Keratinocyte (primary cell): ENCODE data around the gene G6PD. TPM values are rescaled to one million over a fixed set of nuclear protein-coding genes. Genes with fewer than 3 reads are reported as not detected.
A peak's percentile ranks its signal among the peaks of the same experiment; 100 is the strongest.

Experiments
- DNase-seq: peaks from one replicate; pipeline ENCODE4 v3.0.0-alpha.2; 2011; ENCODE audit warnings: low read depth, missing footprints, low spot score
- FAIRE-seq: peaks from 2 replicates; lab custom pipeline; 2011; peaks lifted over from hg19 to GRCh38; lab: Jason Lieb, UNC
- H2AFZ ChIP-seq: 2 replicates; pipeline ENCODE4 v1.6.0; 2012; ENCODE audit warnings: low read length, control low read depth, inconsistent platforms; ENCODE audit not compliant: control insufficient read depth
- H3K27ac ChIP-seq: 2 replicates; pipeline ENCODE4 v1.5.1; 2011; ENCODE audit warnings: low read length; ENCODE audit not compliant: control insufficient read depth, insufficient read depth
- H3K27me3 ChIP-seq: 3 replicates; pipeline ENCODE4 v1.6.0; 2011; ENCODE audit warnings: low read length; ENCODE audit not compliant: control insufficient read depth, insufficient read depth; ENCODE audit errors: extremely low read depth
- H3K36me3 ChIP-seq, 2 experiments: 2 replicates in 1 of 2; 3 replicates in 1 of 2; pipeline ENCODE4 v1.5.1; 2011; ENCODE audit warnings: low read length in 2 of 2, mild to moderate bottlenecking in 1 of 2; ENCODE audit not compliant: control insufficient read depth in 2 of 2, insufficient read depth in 2 of 2; ENCODE audit errors: extremely low read depth in 1 of 2
- H3K4me1 ChIP-seq: 3 replicates; pipeline ENCODE4 v1.5.1; 2011; ENCODE audit warnings: low read length; ENCODE audit not compliant: control insufficient read depth, insufficient read depth; ENCODE audit errors: extremely low read depth
- H3K4me2 ChIP-seq: 3 replicates; pipeline ENCODE4 v1.6.0; 2011; ENCODE audit warnings: low read depth, low read length; ENCODE audit not compliant: control insufficient read depth, insufficient read depth; ENCODE audit errors: extremely low read depth
- H3K4me3 ChIP-seq, 3 experiments: fragments of 200-600 bp in 1 of 3; sonication (generic) in 1 of 3; 2 replicates in 2 of 3; 3 replicates in 1 of 3; pipeline ENCODE4 v1.5.1; 2011 to 2016; ENCODE audit warnings: low read length in 3 of 3, mild to moderate bottlenecking in 3 of 3, control low read depth in 2 of 3, inconsistent platforms in 1 of 3, low read depth in 1 of 3, mixed read lengths in 1 of 3, mixed run types in 1 of 3, moderate library complexity in 1 of 3; ENCODE audit not compliant: control insufficient read depth in 2 of 3, insufficient read depth in 2 of 3; ENCODE audit errors: extremely low read depth in 1 of 3
- H3K79me2 ChIP-seq: 2 replicates; pipeline ENCODE4 v1.6.0; 2012; ENCODE audit warnings: low read length; ENCODE audit not compliant: control insufficient read depth, insufficient read depth
- H3K9ac ChIP-seq: 3 replicates; pipeline ENCODE4 v1.6.0; 2011; ENCODE audit warnings: low read length; ENCODE audit not compliant: control insufficient read depth, insufficient read depth; ENCODE audit errors: extremely low read depth
- H3K9me1 ChIP-seq: 3 replicates; pipeline ENCODE4 v1.6.0; 2011; ENCODE audit warnings: low read length; ENCODE audit not compliant: control insufficient read depth, insufficient read depth; ENCODE audit errors: extremely low read depth
- H3K9me3 ChIP-seq: 2 replicates; pipeline ENCODE4 v1.5.1; 2012; ENCODE audit warnings: low read depth, low read length; ENCODE audit not compliant: control insufficient read depth
- H4K20me1 ChIP-seq: 3 replicates; pipeline ENCODE4 v1.6.0; 2011; ENCODE audit warnings: low read length; ENCODE audit not compliant: control insufficient read depth, insufficient read depth; ENCODE audit errors: extremely low read depth
- EZH2 ChIP-seq: IDR thresholded peaks from one replicate; pipeline ENCODE4 v1.6.1; 2012; ENCODE audit warnings: inconsistent platforms, mild to moderate bottlenecking, low read length, moderate library complexity
- dilution Hi-C: fragments of 300-500 bp; cut with MboI; formaldehyde crosslinking; loops from one replicate; pipeline ENCODE4 v1.7.0; 2020; ENCODE audit warnings: low sequenced_read_pairs; ENCODE audit not compliant: extremely low pct_ligation_motif_present
- polyA plus RNA-seq, 5 experiments: library from polyadenylated mRNA; depleted of rRNA in 3 of 5; stranded (reverse) in 3 of 5; stranded (forward) in 1 of 5; unstranded in 1 of 5; fragments of >200 nt; gene quantifications; 1 replicate in 1 of 5; 2 replicates in 3 of 5; 3 replicates in 1 of 5; pipeline versions ENCODE4 v1.2.1 to v1.2.3, GENCODE V29; 2011 to 2012; ENCODE audit warnings: missing spikeins in 2 of 5, low read depth in 1 of 5, low replicate concordance in 1 of 5
- TF ChIP-seq, protein P1 (sequence below), 3 experiments: IDR thresholded peaks in 1 of 3; conservative IDR thresholded peaks in 1 of 3; optimal IDR thresholded peaks in 1 of 3; 2 replicates in 2 of 3; 3 replicates in 1 of 3; pipeline versions ENCODE3 to v1.5.1; 2011; ENCODE audit warnings: low read length in 3 of 3, mild to moderate bottlenecking in 3 of 3, moderate library complexity in 2 of 3, control low read depth in 1 of 3, inconsistent platforms in 1 of 3; ENCODE audit not compliant: insufficient read depth in 2 of 3; ENCODE audit errors: extremely low read depth in 1 of 3

G6PD gene
- polyA plus RNA-seq, 1 donor (not counting 4 experiments of a cell fraction or from before 2014, with no cell fraction given), result 41.6 TPM

DNA sequence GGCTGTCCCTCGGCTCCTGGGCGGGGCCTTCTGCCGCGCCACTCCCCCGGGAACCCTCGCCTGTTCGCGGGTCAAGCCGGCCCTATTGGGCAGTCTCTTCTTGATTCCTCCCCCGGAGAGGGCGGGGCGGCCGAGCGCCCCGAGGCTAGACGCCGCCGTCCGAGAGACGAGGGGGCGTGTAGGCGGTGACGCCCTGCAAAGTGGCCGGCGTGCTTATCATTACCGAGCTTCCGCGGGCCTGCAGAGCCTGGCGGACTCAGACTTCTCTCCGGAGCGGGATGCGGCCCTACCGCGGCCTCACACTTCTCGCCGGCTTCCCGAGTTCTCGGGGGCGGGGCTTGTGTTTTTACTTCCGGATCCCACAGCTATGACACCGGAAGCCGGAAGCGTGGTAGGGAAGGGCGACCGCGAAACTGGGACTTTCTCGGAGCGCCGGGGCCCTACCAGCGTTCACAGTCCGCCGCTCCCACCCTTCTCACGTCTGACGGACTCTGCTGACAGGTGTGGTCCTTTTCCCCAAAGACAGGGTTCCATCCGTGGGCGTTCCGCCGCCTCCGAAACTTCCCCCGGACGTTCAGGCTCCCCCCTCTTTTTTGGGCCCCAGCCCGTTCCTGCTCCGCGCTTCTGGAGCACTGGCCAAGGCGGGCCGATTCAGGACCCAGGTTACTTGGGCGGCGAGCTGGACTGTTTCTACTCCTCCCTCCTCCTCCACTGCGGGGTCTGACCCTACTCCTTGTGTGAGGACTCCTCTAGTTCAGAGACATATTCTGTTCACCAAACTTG, 790 bp upstream of the G6PD start, which contains the start of gene IKBKG:
IKBKG (plus strand) TSS at position 376 of the 783 bp plus-strand sequence. CDS start 4,383 bp downstream, outside the sequence.
- H3K79me2 ChIP-seq, result peaks cover 48% of the 10 kb centered on the region
- no peaks in the 10 kb centered on the region for H3K9me3 ChIP-seq
- no peak for TF ChIP-seq EZH2
- TF ChIP-seq, protein P1, sequence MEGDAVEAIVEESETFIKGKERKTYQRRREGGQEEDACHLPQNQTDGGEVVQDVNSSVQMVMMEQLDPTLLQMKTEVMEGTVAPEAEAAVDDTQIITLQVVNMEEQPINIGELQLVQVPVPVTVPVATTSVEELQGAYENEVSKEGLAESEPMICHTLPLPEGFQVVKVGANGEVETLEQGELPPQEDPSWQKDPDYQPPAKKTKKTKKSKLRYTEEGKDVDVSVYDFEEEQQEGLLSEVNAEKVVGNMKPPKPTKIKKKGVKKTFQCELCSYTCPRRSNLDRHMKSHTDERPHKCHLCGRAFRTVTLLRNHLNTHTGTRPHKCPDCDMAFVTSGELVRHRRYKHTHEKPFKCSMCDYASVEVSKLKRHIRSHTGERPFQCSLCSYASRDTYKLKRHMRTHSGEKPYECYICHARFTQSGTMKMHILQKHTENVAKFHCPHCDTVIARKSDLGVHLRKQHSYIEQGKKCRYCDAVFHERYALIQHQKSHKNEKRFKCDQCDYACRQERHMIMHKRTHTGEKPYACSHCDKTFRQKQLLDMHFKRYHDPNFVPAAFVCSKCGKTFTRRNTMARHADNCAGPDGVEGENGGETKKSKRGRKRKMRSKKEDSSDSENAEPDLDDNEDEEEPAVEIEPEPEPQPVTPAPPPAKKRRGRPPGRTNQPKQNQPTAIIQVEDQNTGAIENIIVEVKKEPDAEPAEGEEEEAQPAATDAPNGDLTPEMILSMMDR (optimal IDR thresholded peaks at IDR 0.05 in 1 of 3, IDR thresholded peaks at IDR 0.05 in 1 of 3, conservative IDR thresholded peaks at IDR 0.05 in 1 of 3; ENCODE audit: extremely low read depth in 1 of 3, insufficient read depth in 2 of 3, low read length in 3 of 3), result no peak
- DNase-seq (no peak), FAIRE-seq (no peak)
- peak within 1 kb of the TSS; percentile 49 for H2AFZ ChIP-seq
- H3K9me1 ChIP-seq, result no peaks in the 10 kb centered on the region
- peaks cover 3 to 4% of the 10 kb centered on the region in 2 experiments for H3K36me3 ChIP-seq
- H3K27ac ChIP-seq, result peak within 1 kb of the TSS; percentile 90
- H3K4me1 ChIP-seq, result peaks cover 22% of the 10 kb centered on the region
- no peaks in the 10 kb centered on the region for H3K27me3 ChIP-seq
- H3K4me2 ChIP-seq, result peak within 1 kb of the TSS; percentile 83
- peak within 1 kb of the TSS; percentile 90 for H3K9ac ChIP-seq
- dilution Hi-C loops, result no loop called here
- H3K4me3 ChIP-seq, result peak within 1 kb of the TSS; percentile 63 to 82 (median 79)
- H4K20me1 ChIP-seq, result peaks cover 3% of the 10 kb centered on the region

DNA sequence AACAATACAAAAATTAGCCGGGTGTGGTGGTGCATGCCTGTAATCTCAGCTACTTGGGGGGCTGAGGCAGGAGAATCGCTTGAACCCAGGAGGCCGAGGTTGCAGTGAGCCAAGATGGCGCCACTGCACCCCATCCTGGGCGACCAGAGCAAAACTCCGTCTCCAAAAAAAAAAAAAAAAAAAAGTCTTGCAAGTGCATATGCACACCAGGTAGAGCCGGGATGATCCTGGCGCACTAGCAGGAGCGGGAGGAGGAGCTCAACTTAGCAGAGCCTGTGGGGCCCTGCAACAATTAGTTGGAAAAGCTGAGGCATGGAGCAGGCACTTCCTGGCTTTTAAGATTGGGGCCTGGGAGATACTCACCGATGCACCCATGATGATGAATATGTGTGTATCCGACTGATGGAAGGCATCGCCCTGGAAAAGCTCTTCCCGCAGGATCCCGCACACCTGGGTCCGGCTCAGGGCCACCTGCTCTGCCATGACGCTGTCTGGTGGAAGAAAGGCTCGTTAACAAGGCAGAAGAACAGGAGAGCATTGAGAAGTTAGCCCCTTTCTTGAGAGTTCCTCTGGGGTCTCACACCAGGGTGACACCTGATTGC, 872 bp downstream of the G6PD start:
- no peak overlapping the region for H2AFZ ChIP-seq
- dilution Hi-C loops, result no loop called here
- H3K4me1 ChIP-seq, result peaks cover 38% of the 10 kb centered on the region
- H3K4me2 ChIP-seq, result peak overlapping the region; percentile 83
- no peak overlapping the region for H3K27ac ChIP-seq
- FAIRE-seq, result no peak
- H4K20me1 ChIP-seq, result peaks cover 3% of the 10 kb centered on the region
- peak overlapping the region; percentile 76 for H3K9ac ChIP-seq
- H3K9me1 ChIP-seq, result no peaks in the 10 kb centered on the region
- no peaks in the 10 kb centered on the region for H3K27me3 ChIP-seq
- TF ChIP-seq EZH2, result no peak
- TF ChIP-seq, protein P1 (optimal IDR thresholded peaks at IDR 0.05 in 1 of 3, IDR thresholded peaks at IDR 0.05 in 1 of 3, conservative IDR thresholded peaks at IDR 0.05 in 1 of 3; ENCODE audit: extremely low read depth in 1 of 3, insufficient read depth in 2 of 3, low read length in 3 of 3), result no peak
- peaks cover 36% of the 10 kb centered on the region for H3K79me2 ChIP-seq
- H3K4me3 ChIP-seq, result peak overlapping the region; percentile 63 to 76 (median 67)
- H3K36me3 ChIP-seq, result peaks cover 1 to 3% of the 10 kb centered on the region in 2 experiments
- DNase-seq, result no peak
- no peaks in the 10 kb centered on the region for H3K9me3 ChIP-seq
